ENCODE results near the gene MRPS34.

DNA sequence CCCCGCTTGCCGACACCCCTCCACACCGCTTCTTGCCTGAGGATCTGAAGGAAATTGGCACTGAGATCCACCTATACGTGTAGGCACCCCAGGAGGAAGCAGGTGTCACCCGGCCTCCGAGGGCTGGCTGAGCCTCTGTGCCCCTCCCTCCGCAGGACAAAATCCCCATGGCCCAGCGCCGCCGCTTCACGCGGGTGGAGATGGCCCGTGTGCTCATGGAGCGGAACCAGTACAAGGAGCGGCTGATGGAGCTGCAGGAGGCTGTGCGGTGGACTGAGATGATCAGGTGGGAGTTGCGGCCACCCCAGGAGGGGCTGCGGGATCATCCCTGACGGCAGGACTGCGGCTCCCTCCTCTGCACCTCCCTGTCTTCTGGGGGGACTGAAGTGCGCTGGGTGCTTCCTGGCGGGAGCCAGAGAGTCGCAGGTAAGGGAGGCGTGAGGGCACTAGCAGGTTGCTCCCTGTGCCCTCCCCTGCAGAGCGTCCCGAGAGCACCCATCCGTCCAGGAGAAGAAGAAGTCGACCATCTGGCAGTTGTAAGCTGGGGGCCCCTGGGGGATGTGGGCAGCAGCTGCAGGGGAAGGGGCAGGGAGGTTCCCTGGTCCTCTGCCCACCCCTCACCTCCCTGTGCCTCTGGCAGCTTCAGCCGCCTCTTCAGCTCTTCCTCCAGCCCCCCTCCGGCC lies 10.6 kb downstream of the MRPS34 start:
- TF ChIP-seq SPI1 (IDR thresholded peaks at IDR 0.05; ENCODE audit: low read depth, low read length) (no peak), POLR2AphosphoS5 (IDR thresholded peaks at IDR 0.05; ENCODE audit: low read depth, low read length) (no peak), POLR2A (IDR thresholded peaks at IDR 0.05; ENCODE audit: low read depth, low read length) (no peak)

All from GM12891 (cell line).